Measurements from ENCODE around the gene TULP1.
"Not testable (repeated sequence)": the region's sequence is repeated elsewhere in the genome, so short reads cannot be mapped to it uniquely, and the experiment has no call there.

The TULP1 gene

DNA sequence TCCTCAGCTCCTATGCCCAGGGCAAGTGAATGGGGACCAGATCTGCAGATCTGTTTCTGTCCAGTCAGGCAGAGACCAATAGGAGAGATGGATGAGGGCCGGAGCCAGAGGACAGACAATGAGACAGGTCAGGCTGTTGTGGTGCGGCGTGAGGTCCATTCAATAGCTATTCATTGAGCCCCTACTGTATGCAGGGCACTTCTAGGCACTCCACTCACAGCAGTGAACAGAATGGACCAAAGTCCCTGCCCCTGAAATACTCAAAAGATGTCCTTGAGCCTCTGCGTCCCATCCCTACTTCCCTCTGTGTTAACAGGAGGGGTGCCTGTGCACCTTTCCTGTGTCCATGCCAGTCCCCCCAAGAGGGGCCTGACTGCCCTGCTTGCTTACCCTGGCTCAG is 8.5 kb upstream of the TULP1 start:
- no peak for DNase-seq (ENCODE audit: low read depth)

DNA sequence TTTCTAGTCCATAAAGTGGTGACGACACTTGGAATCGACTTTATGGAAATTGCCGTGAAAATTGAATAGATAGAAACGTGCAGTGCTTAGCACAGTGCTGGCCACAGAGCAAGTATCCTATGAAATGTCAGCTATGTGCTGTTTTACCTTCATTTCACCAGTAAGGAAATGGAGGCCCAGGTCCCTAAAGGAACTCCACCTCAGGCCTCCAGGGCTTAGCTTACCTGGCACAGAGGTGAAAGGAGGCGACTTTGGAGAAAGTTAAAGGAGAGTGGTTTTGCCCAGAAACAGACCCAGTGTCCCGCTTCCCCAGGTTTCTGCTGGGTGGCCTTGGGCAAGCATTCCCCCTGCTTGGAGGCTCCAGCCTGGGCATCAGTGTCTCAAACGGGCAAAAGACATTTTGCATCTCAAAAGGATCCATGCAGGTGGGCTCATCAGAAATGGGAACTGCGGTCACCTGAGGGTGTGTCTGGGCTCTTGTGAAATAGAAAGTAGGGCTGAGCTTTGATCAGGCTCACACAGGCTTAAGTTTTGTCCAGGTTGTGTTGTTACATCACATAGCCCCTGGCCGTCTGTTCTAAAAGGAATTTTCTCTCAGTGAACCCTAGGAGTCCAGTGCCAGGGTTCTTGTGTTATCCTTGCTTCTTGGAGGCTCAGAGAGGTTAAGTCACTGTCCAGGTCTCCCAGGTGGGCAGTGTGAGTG is 6.8 kb upstream of the TULP1 start:
- no peak for DNase-seq (ENCODE audit: low read depth)

DNA sequence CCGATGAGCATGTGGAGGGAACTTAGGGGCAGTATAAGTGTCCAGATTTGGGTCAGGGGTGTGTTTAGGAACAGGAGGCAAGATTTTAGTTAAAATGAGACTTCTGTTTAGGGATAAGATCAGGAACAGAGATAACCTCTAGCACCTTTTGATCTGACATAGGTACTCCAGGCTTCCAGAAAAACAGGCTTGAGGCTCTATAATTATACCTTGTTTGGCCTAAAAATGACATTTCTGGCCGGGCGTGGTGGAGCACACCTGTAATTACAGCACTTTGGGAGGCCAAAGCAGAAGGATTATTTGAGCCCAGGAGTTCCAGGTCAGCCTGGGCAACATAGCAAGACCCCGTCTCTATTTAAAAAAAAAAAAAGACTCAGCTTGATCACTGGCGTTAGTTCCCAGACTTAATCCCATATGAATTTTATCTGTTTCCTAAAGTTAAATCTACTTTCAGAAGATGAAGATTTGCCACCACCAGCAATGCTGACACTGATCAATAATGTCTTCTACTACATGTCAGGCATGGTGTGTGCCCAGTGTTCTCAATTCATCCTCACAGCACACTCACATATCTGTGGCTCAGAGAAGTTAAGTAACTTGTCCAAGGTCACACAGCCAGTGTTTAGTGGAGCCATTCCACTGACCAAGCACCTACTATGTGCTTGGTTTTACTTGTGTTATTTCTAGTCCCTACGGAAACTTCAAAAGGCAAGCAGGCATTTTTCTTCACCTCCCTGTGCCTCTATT is 6.0 kb upstream of the TULP1 start:
- no peak for DNase-seq (ENCODE audit: low read depth)

DNA sequence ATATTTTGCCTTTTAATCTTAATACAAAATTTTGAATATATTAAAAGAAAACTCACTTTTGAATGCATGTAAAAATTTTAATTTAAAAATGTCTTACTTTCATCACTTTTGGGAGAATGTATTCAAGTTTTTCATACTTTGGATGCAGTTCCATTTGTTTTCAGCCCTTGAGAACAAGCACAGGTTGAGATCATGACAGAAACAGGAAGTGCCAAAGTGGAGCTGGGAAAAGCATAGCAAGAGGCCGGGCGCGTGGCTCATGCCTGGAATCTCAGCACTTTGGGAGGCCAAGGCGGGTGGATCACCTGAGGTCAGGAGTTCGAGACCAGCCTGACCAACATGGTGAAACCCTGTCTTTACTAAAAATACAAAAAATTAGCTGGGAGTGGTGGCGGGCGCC is 5.3 kb upstream of the TULP1 start:
- not testable (repeated sequence) for DNase-seq (ENCODE audit: low read depth)

DNA sequence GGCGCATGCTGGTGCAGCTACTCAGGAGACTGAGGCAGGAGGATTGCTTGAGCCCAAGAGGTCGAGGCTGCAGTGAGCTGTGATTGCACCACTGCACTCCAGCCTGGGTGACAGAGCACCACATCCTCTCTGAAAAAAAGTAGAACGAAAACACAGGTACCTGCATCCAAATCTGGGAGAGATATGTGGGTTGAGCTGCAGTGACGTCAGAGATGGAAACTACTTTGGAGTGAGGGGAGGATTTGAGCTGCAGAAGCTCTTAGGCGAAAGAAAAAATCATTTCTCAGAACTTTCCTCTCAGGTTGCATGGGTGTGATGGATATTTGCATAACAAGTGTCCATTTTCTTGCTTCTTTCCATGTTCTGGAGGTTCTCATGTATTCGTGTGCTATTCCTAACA is 4.0 kb upstream of the TULP1 start:
- DNase-seq (ENCODE audit: low read depth): no peak

DNA sequence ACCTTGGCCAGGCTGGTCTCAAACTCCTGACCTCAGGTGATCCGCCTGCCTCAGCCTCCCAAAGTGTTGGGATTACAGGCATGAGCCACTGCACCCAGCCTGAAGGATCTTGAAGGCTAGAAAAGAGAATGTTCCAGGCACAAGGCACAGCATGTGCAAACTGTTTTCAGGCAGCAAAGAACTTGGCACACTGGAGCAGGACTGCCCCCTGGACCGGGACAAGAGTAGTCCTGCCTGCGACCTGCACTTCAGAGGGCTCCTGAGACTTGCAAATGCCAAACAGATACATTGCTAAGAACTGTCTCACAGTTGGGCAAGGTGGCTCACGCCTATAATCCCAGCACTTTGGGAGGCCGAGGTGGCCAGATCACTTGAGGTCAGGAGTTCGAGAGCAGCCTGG is 3.2 kb upstream of the TULP1 start:
- not testable (repeated sequence) for DNase-seq (ENCODE audit: low read depth)

DNA sequence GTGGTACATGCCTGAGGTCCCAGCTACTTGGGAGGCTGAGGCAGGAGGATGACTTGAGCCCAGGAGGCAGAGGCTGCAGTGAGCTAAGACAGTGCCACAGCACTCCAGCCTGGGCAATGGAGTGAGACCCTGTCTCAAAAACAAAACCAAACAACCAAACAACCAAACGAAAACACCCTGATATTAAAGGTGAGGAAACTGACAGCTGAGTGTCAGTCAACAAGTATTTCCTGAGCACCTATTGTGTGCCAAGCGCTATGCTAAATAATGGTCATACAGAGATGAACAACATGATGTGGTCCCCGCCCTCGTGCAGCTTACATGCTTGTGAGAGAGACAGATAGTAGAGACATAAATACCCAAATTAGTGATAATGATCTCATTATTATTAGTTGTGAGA is 1.9 kb upstream of the TULP1 start:
- no peak for DNase-seq (ENCODE audit: low read depth)

DNA sequence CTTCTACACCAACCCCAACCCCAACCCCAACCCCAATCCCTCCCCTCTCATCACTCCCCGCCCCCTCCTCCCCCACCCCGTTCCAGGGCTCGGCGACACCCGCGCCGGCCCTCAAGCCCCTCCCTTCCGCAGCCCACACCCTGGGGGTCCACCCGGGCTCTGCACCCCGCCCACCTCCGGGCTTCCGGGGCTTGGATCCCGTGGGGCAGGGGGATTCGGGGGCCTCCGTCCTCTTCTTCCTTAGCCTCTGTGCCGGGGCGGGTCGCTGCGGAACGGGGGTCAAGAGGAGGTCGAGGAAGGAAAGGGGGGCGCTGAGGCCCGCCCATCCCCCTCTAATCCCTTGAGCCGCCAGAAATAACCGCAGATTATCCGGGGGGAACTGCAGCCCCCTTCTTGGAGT is 690 bp downstream of the TULP1 start:
- no peak for DNase-seq (ENCODE audit: low read depth)

DNA sequence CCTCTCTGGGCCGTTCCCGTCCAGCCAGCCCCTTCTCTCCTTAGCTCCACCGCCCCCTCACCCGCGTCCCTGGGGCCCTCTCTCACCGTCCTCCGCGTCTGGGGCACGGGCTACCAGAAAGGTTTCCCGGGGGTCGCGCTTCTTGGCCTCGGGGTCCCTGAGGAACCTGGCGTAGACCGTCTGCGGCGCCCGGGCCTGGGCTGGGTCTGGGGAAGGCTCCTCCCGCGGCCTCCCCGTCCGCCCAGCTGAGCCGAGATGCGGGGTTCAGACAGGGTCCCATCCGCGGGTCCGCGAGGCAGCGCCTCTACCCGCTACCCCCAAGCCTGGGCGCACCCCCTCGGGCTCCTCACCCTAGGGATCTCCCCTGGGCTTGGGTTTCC is 1.1 kb downstream of the TULP1 start:
- DNase-seq (ENCODE audit: low read depth): no peak

DNA sequence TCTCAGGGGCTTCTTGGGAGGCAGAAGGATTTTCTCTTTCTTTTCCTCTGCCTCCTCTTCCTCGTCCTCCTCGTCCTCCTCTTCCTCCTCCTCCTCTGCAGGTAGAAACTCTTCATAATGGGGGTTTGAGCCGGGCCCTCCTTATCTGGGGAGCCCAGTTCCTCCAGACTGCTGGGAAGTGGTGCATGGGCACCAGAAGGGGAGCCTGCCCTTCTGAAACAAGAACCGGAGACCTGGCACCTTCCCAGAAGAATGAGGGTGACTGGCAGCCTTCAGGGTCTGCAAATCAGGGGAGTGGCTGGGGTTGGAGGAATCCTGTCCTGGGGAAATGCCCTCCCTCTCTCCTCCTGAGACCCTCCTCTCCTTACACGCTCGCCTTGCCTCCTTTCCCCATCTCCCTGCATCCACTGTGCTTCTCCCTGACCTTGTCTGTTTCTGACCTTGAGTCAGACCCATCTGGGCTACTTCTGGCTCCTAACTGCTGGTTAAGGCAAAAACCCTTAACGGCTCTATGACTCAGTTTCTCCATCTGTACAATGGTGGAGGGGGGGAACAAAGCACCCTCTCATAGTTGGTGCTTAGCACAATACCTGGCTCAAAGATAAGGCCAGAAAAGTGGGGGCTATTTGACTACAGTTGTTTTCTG is 1.7 kb downstream of the TULP1 start:
- DNase-seq (ENCODE audit: low read depth): no peak

DNA sequence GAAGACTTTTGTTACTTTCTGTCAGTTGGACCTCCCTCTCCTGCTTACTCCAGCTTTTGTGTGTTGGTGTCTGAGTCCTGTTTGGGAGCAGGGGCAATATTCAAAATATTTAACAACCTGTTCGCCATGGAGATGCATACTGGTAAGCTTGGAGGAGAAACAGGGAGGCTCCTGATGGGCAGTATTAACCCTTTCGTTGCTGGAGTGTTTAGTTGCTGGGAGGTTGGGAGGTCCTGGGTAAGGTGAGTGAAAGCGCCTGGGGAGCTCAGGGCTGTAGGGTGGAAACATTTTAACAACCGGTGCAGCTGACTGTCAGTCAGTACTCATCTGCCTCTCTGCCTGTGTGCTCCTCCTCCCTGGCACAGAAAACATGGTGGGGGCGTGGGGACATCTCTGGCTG is 4.2 kb downstream of the TULP1 start:
- DNase-seq (ENCODE audit: low read depth): no peak

DNA sequence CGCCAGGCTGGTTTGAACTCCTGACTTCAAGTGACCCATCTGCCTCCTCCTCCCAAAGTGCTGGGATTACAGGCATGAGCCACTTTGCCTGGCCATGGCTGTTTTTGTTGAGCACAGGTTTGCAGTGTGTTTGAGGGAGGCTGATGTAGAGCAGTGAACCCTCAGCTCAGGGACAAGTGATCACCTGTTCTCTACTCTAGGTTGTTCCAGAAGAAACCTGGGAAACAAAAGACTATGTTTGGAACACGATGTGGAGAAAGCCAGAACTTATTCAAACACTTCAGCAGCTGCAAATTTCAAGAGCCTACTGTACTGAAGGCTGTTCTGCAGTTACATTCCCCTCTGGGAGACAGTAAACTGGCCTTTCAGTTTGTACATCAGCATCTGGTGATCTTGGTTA is 4.7 kb downstream of the TULP1 start:
- DNase-seq (ENCODE audit: low read depth): no peak

DNA sequence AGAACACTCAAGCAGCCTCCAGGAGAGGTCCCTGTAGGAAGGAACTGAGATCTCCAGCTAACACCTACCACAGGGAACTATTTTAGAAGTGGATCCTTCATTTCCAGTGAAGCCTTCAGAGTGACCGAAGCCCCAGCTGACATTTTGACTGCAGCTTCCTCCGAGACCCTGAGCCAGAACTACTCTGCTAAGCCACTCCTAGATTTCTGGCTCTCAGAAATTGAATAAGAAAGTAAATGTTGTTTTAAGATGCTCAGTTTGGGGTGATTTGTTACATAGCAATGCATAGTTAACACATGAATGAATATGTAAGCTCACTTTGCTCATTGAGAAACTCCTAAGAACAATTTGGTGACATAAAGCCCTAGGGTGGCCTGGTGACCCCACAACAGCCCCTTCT is 5.5 kb downstream of the TULP1 start:
- no peak for DNase-seq (ENCODE audit: low read depth)

DNA sequence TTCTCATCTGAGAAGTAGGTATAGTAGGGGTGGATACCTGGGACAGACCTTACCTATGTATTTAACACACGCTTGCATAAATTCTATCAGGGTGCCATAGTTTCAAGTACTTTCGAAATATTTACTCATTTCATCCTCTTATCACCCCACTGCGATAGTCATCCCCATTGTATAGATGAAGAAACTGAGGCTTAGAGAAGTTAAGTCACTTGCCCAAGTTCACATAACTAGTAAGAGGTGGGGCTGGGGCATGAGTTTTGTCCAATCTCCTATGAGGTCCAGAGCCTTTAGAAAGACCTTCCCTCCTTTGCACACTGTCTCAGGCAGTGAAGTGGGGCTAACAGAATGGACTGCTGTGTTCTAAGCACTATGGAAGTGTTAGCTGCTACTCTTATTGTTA is 6.2 kb downstream of the TULP1 start:
- DNase-seq (ENCODE audit: low read depth): no peak

DNA sequence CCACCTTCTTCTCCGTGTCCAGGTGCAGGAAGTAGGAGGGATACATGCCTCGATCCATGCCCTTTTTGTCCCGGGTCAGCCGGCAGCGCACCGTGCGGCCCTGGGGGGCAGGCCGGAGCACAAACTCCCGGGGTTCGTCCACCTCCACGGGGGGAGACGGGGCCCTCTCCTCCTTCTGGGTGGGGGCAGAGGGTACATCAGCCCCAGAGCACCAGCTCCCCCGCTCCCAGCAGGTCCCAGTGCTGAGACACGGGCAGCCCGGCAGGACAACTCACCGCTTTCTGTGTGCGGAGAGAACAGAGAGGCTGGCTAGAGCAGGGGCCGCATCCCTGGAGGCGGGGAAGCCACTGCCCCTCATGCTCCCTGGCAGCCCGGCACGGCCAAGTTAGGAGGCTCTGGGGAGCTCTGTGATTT is 6.7 kb downstream of the TULP1 start:
- DNase-seq (ENCODE audit: low read depth): no peak

DNA sequence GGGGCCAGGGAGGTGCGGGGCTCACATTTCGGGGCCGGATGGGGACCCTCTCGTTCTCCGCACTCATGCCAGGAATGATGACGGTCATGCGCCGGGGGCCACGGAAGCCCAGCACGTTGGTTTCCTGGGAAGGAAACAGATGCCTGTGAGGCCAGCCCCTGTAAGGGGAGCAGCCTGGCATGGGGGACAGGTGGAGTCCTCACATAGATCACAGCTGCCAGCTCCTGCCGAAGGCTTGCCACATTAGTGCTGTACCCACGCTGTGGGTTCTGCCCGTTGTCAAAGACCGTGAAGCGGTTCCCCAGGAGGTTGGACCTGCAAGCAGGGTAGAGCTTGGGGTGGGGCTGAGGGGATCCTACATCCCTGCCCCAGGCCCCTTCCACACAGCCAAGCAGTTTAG is 9.2 kb downstream of the TULP1 start:
- DNase-seq (ENCODE audit: low read depth): no peak

DNA sequence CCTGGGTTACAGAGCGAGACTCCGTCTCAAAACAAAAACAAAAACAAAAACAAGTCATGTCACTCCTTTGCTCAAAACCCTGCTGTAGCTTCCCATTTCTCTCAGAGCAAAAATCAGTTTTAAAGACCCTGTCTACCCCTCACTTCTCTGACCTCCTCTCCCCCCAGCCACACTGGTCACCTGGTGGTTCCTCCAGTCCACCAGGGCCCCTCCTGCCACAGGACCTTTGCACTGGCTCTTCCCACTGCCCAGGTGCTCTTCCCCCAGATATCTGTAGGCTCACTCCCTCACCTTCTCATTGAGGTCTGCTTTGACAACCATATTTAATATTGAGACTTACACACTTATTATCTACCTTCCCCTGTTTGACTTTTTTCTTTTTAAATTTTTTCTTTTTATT is 10.9 kb downstream of the TULP1 start:
- no peak for DNase-seq (ENCODE audit: low read depth)

DNA sequence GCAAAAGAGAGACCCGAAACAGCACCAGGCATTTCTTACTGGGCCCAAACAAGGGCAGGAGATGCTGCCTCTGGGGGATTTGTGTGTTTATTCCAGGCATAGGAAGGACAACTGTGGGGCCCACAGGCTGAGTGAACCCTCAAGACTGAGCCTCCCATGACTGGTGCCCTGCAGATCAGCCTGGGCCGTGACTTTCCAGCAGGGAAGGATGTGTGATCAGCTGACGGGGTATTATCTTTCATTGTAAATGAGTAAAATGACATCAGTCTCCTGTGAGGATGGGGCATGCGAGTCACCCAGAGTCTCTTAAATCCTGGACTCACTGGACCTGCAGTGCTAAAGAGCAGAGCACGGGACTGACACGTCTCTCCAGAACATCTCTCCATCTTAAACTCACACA is 11.9 kb downstream of the TULP1 start:
- DNase-seq (ENCODE audit: low read depth): no peak

DNA sequence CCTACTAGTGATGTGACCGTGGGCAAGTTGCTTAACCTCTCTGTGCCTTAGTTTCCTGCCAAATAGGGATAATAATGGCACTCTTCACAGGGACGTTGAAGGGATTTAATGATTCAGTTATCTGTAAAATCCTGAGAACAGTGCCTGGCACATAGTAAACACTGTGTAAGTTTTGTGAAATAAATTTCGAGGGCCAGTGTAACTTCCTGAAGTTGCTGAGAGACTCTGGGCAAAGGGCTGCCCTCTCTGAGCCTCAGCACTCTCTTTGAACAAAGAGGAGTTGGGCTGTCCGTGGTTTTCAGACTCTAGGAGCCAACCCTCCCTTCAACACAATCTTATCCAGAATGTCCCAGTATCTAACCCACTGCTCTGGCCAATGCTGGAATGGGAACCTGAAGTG is 13.3 kb downstream of the TULP1 start:
- no peak for DNase-seq (ENCODE audit: low read depth)

DNA sequence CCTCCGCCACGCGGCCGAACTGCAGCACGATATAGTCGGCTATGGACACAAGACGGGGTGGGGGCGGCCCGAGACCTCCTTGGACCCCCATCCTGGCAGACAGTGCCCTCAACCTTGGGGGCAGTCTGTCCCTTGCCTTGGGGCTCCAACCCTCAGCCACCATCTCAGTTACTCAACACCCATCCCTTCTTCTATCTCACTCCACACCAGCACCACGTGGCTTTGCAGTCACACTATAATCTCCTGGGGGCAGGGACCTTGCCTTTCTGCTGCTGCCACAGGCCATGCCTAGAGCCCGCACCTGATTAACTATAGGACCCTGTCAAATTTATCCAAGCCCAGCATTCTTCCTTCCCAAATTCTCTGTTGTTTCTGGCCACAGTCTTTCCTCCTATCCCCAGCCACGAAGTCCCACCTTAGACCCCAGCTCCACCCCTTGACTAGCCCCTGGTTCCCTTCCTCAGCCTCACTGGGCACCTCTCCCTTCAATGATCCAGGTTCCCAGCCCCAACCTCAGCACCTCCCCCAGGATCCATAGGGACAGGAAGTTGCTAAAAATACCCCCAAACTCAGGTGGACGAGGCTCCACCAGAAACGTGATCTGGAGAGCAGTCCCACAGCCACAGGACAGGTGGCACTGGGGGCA is 14.2 kb downstream of the TULP1 start:
- no peak for DNase-seq (ENCODE audit: low read depth)

DNA sequence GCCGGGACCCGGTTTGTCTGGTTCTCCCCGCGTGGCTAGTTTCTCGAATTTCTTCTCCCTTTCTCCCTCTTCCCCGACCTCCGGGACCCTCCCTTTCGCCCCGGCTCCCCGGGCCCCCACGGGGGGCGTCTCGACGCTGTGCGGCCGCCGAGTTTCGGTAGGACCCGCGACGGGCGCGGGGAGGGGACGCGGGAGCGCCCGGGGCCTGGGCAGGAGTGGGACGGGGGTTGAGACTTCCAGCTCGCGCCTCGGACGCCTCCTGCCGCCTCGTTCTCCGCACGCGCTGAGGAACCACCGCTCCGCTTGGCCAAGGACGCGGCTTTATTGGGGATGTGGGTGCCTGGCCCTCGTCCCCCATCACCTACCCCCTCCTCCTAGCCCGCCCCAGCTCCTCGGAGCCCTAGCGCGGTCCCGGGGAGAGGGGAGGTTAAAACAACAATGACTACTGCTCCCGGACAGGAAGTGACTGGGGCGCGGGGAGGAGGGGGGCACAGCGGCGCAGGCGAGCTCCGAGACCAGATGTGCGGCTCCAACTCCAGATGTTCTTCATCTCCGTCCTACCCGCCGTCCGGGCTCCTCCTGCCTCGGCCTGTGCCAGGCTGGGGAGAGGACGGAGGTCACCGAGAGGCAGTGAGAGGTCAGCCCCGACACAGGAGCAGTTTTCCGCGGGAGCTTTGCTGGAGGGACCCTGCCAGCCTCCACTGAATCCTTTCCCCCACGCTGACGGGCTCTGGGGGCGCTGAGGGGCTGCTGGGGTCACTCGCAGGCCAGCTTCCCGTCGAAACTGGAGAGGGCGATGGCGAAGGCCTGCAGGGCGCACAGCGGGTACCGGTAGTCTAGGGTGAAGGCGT is 14.9 kb downstream of the TULP1 start:
- DNase-seq (ENCODE audit: low read depth): no peak
